HepG2 (cell line): Measurements from ENCODE around the gene ANKHD1. TPM values are rescaled to one million over a fixed set of nuclear protein-coding genes. Genes with fewer than 3 reads are reported as not detected.
A peak's percentile ranks its signal among the peaks of the same experiment; 100 is the strongest.

Experiments
- ATAC-seq: fragments of 200-7000 bp; cut with Tn5 transposase; 3 replicates; pipeline ENCODE4 v1.9.1; 2020; ENCODE audit warnings: mild to moderate bottlenecking, moderate library complexity
- BruUV-seq: library from RNA; stranded (reverse); fragments of 400-500 nt; replicated peaks from 2 replicates; lab custom pipeline; 2021; lab: Mats Ljungman, UMichigan
- CTCF ChIA-PET: fragments of 300-600 bp; formaldehyde crosslinking; extraction: SDS; loops from one replicate; lab custom pipeline; 2021; ENCODE audit warnings: low total read pairs, inconsistent platforms, low intra/inter-chr PET ratio; lab: Yijun Ruan, JAX
- POLR2A ChIA-PET: fragments of 350-600 bp; sonication (Branson Sonifier 250); formaldehyde crosslinking; loops from one replicate; lab custom pipeline; 2020; ENCODE audit warnings: antibody characterized with exemption, inconsistent platforms; lab: Yijun Ruan, JAX
- DNase-seq: peaks from one replicate; pipeline ENCODE4 v3.0.0-alpha.2; 2015; ENCODE audit warnings: low spot score
- FAIRE-seq: peaks from 3 replicates; lab custom pipeline; 2011; peaks lifted over from hg19 to GRCh38; lab: Jason Lieb, UNC
- H2AFZ ChIP-seq: one replicate; pipeline ENCODE4 v1.6.1; 2011; ENCODE audit warnings: low read length, inconsistent platforms
- H3K27ac ChIP-seq: fragments of 300-600 bp; 3 replicates; pipeline ENCODE4 v1.8.0; 2011; ENCODE audit warnings: mixed run types, mild to moderate bottlenecking, mixed read lengths, low read length, inconsistent platforms; ENCODE audit not compliant: insufficient read depth; ENCODE audit errors: extremely low read length
- H3K27me3 ChIP-seq, 2 experiments: fragments of 200-600 bp in 1 of 2; 2 replicates in 1 of 2; 3 replicates in 1 of 2; pipeline versions ENCODE4 v1.6.0 to v1.8.0; 2011; ENCODE audit warnings: low read length in 2 of 2, mild to moderate bottlenecking in 2 of 2, moderate library complexity in 2 of 2, inconsistent platforms in 1 of 2; ENCODE audit not compliant: insufficient read depth in 2 of 2, control insufficient read depth in 1 of 2
- H3K36me3 ChIP-seq, 2 experiments: fragments of 200-600 bp in 1 of 2; replicated peaks in 1 of 2; 2 replicates in 1 of 2; 3 replicates in 1 of 2; pipeline versions ENCODE4 v1.5.1 to v1.8.0; 2011; ENCODE audit warnings: low read length in 2 of 2, inconsistent platforms in 1 of 2; ENCODE audit not compliant: insufficient read depth in 2 of 2, control insufficient read depth in 1 of 2
- H3K4me1 ChIP-seq: 2 replicates; pipeline ENCODE4 v1.5.1; 2012; ENCODE audit warnings: low read length, inconsistent platforms; ENCODE audit not compliant: insufficient read depth
- H3K4me2 ChIP-seq: 2 replicates; pipeline ENCODE4 v1.6.0; 2011; ENCODE audit warnings: low read depth, low read length, inconsistent platforms
- H3K4me3 ChIP-seq, 3 experiments: fragments of 200-600 bp in 1 of 3; sonication (generic), shearing (Covaris generic) in 1 of 3; replicated peaks in 1 of 3; 2 replicates each; pipeline ENCODE4 v1.5.1; 2011 to 2016; ENCODE audit warnings: low read length in 3 of 3, inconsistent platforms in 2 of 3, low read depth in 2 of 3, mild to moderate bottlenecking in 2 of 3, control low read depth in 1 of 3, mixed read lengths in 1 of 3; ENCODE audit not compliant: insufficient read depth in 1 of 3
- H3K79me2 ChIP-seq: one replicate; pipeline ENCODE4 v1.6.1; 2011; ENCODE audit warnings: low read length, inconsistent platforms; ENCODE audit not compliant: insufficient read depth
- H3K9ac ChIP-seq: 2 replicates; pipeline ENCODE4 v1.6.0; 2011; ENCODE audit warnings: mild to moderate bottlenecking, low read depth, low read length, inconsistent platforms; ENCODE audit not compliant: insufficient read depth
- H3K9me3 ChIP-seq: 2 replicates; pipeline ENCODE4 v1.5.1; 2012; ENCODE audit warnings: mild to moderate bottlenecking, low read length
- H4K20me1 ChIP-seq: 2 replicates; pipeline ENCODE4 v1.6.0; 2011; ENCODE audit warnings: inconsistent platforms, mild to moderate bottlenecking, low read length, moderate library complexity; ENCODE audit not compliant: insufficient read depth
- AHR ChIP-seq: IDR thresholded peaks from 2 replicates; pipeline ENCODE4 v1.6.1; 2018; ENCODE audit warnings: missing genetic modification reagents, missing compliant biosample characterization
- ATF2 ChIP-seq: sonication (generic); formaldehyde crosslinking; IDR thresholded peaks from 2 replicates; pipeline ENCODE4 v1.4.0; 2020; ENCODE audit warnings: missing genetic modification reagents
- ELF1 ChIP-seq: sonication (generic); formaldehyde crosslinking; IDR thresholded peaks from 2 replicates; pipeline ENCODE4 v1.4.0; 2020; ENCODE audit warnings: missing genetic modification reagents
- FOXP1 ChIP-seq, 2 experiments: fragments of 450-650 bp in 1 of 2; IDR thresholded peaks; 2 replicates each; pipeline ENCODE4 v1.6.1; 2017 to 2018; ENCODE audit warnings: antibody characterized with exemption in 1 of 2
- ISL2 ChIP-seq: sonication (generic); formaldehyde crosslinking; IDR thresholded peaks from 2 replicates; pipeline ENCODE4 v1.5.0; 2020; ENCODE audit warnings: missing genetic modification reagents
- MATR3 ChIP-seq: sonication (generic); formaldehyde crosslinking; IDR thresholded peaks from 2 replicates; pipeline ENCODE4 v1.4.0; 2020; ENCODE audit warnings: missing genetic modification reagents
- PHF5A ChIP-seq: IDR thresholded peaks from one replicate; pipeline ENCODE4 v1.6.1; 2018; ENCODE audit warnings: low read depth, missing genetic modification reagents; ENCODE audit not compliant: unreplicated experiment
- SMAD9 ChIP-seq: sonication (generic); formaldehyde crosslinking; IDR thresholded peaks from 2 replicates; pipeline ENCODE4 v1.5.1; 2020; ENCODE audit warnings: mild to moderate bottlenecking, missing genetic modification reagents
- ZBTB40 ChIP-seq, 2 experiments: fragments of 450-650 bp in 1 of 2; sonication (generic) in 1 of 2; formaldehyde crosslinking in 1 of 2; IDR thresholded peaks; 2 replicates each; pipeline versions ENCODE4 v1.6.1 to v1.8.0; 2016 to 2022; ENCODE audit warnings: antibody characterized with exemption in 1 of 2, mild to moderate bottlenecking in 1 of 2, missing genetic modification reagents in 1 of 2
- ZFP37 ChIP-seq: sonication (generic); formaldehyde crosslinking; IDR thresholded peaks from 2 replicates; pipeline ENCODE4 v1.4.0; 2020; ENCODE audit warnings: missing genetic modification reagents, borderline replicate concordance
- ZFP41 ChIP-seq: sonication (generic); formaldehyde crosslinking; IDR thresholded peaks from 2 replicates; pipeline ENCODE4 v1.4.0; 2020; ENCODE audit warnings: mild to moderate bottlenecking, missing genetic modification reagents, borderline replicate concordance
- ZNF20 ChIP-seq: sonication (generic); formaldehyde crosslinking; IDR thresholded peaks from 2 replicates; pipeline ENCODE4 v1.4.0; 2020; ENCODE audit warnings: mild to moderate bottlenecking, moderate library complexity, missing genetic modification reagents
- ZNF775 ChIP-seq: sonication (generic); formaldehyde crosslinking; IDR thresholded peaks from 2 replicates; pipeline ENCODE4 v1.4.0; 2020; ENCODE audit warnings: missing genetic modification reagents, mild to moderate bottlenecking, moderate library complexity, borderline replicate concordance
- WGBS: methylation state at CpG from one replicate; pipeline ENCODE4 v1.1.6; 2017; ENCODE audit warnings: low lambda C conversion rate; 5-methylcytosine and 5-hydroxymethylcytosine counted together
- in situ Hi-C: cut with HindIII; loops from 2 replicates; pipeline ENCODE4 v1.10.0; 2017; ENCODE audit warnings: low pct_unique_long_range_greater_than_20kb; ENCODE audit not compliant: extremely low pct_ligation_motif_present
- intact Hi-C: fragments of 100-400 bp; cut with micrococcal nuclease; formaldehyde crosslinking; loops from one replicate; pipeline ENCODE4 v1.10.0; 2022; ENCODE audit not compliant: unreplicated experiment
- polyA plus RNA-seq, 8 experiments: library from polyadenylated mRNA; depleted of rRNA in 3 of 8; stranded (reverse) in 7 of 8; unstranded in 1 of 8; fragments of >200 nt; fragmentation: Illumina TruSeq in 4 of 8; extraction: Trizol in 4 of 8; gene quantifications; 2 replicates each; pipeline versions ENCODE4 v1.2.1 to v1.2.3, GENCODE V29; 2011 to 2016; ENCODE audit warnings: low read depth in 4 of 8, missing spikeins in 1 of 8, mixed read lengths in 1 of 8; ENCODE audit not compliant: insufficient read depth in 1 of 8
- total RNA-seq, 5 experiments: library from RNA; depleted of rRNA; stranded (reverse); fragments of >200 nt; fragmentation: Illumina TruSeq; extraction: Trizol; gene quantifications; 2 replicates each; pipeline ENCODE4 v1.2.3, GENCODE V29; 2016; ENCODE audit warnings: low read depth in 1 of 5

The ANKHD1 gene
- total and polyA plus RNA-seq, 2 of the 13 experiments (the other 11 are each of a cell fraction or from before 2014, with no cell fraction given) = 69.9 to 82.0 TPM

GRCh38 chr5:140402258-140403074, 833 bp downstream of the ANKHD1 start:
- DNase-seq = peak; percentile 85
- peak overlapping the region; percentile 98 for H3K9ac ChIP-seq
- ATAC-seq = peak; percentile 55
- BruUV-seq = no TSS peak
- H3K4me2 ChIP-seq = peak overlapping the region; percentile 75
- peaks cover 54% of the 10 kb centered on the region for H3K4me1 ChIP-seq
- ChIA-PET POLR2A (interaction anchor here (0.7 to 2.7 kb wide), 17 partner anchors 9 to 323 kb away, joined by 3 to 14 read pairs (median 4); partner anchors contain the start of genes EIF4EBP3, HARS1, HARS2 and HBEGF), CTCF (no interaction called here)
- peak overlapping the region; percentile 97 for H3K27ac ChIP-seq
- peak; percentile 65 for FAIRE-seq
- under 1% methylated on average over 16 of the region's 36 CpGs for WGBS
- H3K9me3 ChIP-seq = no peaks in the 10 kb centered on the region
- H3K27me3 ChIP-seq = no peaks in the 10 kb centered on the region; a peak in 1 of 5 replicates
- no peak overlapping the region for H2AFZ ChIP-seq
- in situ Hi-C loops (no loop called here), intact Hi-C loops (loop anchor here (10.0 kb wide), 1 partner anchor 242 kb away; the partner anchor contains the start of genes IK and NDUFA2)
- H4K20me1 ChIP-seq = peaks cover 45% of the 10 kb centered on the region
- H3K36me3 ChIP-seq = peaks cover 0 to 2% of the 10 kb centered on the region in 2 experiments; a peak in 1 of 5 replicates
- peak overlapping the region; percentile 80 to 97 (median 95) for H3K4me3 ChIP-seq
- peaks cover 72% of the 10 kb centered on the region for H3K79me2 ChIP-seq
- no peak for TF ChIP-seq ATF2 (CRISPR knock-in tag)
- no peak for TF ChIP-seq AHR (CRISPR knock-in tag)
- TF ChIP-seq ZFP37 (CRISPR knock-in tag) = no peak
- no peak for TF ChIP-seq PHF5A (CRISPR knock-in tag)
- no peak for TF ChIP-seq ZNF20 (CRISPR knock-in tag)
- no peak for TF ChIP-seq MATR3
- TF ChIP-seq FOXP1 (IDR thresholded peaks at IDR 0.05) = no peak
- no peak for TF ChIP-seq FOXP1 (CRISPR knock-in tag; IDR thresholded peaks at IDR 0.05)
- no peak for TF ChIP-seq ZFP41
- TF ChIP-seq ISL2 = no peak
- TF ChIP-seq ZBTB40 (IDR thresholded peaks at IDR 0.05) = no peak
- no peak for TF ChIP-seq ZBTB40 (CRISPR knock-in tag; IDR thresholded peaks at IDR 0.05)
- TF ChIP-seq ZNF775 = no peak
- no peak for TF ChIP-seq ELF1 (CRISPR knock-in tag)
- TF ChIP-seq SMAD9 (CRISPR knock-in tag) = no peak
